Measurements from ENCODE around the gene ABCC4. TPM values are rescaled to one million over a fixed set of nuclear protein-coding genes. Genes with fewer than 3 reads are reported as not detected.
A peak's percentile ranks its signal among the peaks of the same experiment; 100 is the strongest.

The ABCC4 gene
- total RNA-seq, 2 donors from 2014 or later = 119 to 144 TPM

DNA sequence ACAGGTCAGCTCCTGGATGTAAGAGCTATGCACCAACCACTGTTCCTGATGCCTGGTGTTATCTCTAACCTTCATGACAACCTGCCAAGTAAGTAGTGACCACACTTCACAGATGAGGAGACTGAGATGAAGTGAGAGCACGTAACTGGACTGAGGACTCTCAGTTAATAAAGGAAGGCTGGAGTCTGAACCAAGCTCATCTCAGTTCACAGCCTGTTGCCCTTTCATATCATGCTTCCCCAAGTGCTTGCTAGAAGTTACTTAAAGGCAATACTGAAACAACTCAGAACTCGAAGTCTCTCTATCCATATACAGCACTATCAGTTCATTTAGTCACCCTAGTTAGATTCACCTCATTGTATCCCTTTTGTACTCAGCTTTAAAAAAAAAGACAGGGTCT lies 119.7 kb downstream of the ABCC4 start:
- H3K9ac ChIP-seq (ENCODE audit: extremely low read depth, low read length, poor library complexity, severe bottlenecking) = no peak overlapping the region
- no peaks in the 10 kb centered on the region for H3K27me3 ChIP-seq (ENCODE audit: control insufficient read depth, insufficient read depth, low read length, poor library complexity, severe bottlenecking)
- peaks cover 59% of the 10 kb centered on the region for H3K36me3 ChIP-seq (ENCODE audit: control insufficient read depth, insufficient read depth, low read length)
- Mint-ChIP-seq H3K9me3 (no peaks in the 10 kb centered on the region), H3K27me3 (ENCODE audit: insufficient read depth) (no peaks in the 10 kb centered on the region), H3K4me3 (no peak overlapping the region), H3K27ac (no peak overlapping the region), H3K36me3 (ENCODE audit: low read depth) (peaks cover 78% of the 10 kb centered on the region), H3K4me1 (peaks cover 12% of the 10 kb centered on the region)
- H3K4me1 ChIP-seq (ENCODE audit: control insufficient read depth, insufficient read depth, low read length) = peaks cover 4% of the 10 kb centered on the region
- no peak for DNase-seq
- no peak overlapping the region for H3K4me3 ChIP-seq (ENCODE audit: low read length)
- H3K27ac ChIP-seq (ENCODE audit: low read depth, low read length) = no peak overlapping the region
- H3K9me3 ChIP-seq (ENCODE audit: control insufficient read depth, low read length) = no peaks in the 10 kb centered on the region
- WGBS, 2 experiments (ENCODE audit: insufficient coverage in 1 of 2, insufficient read length in 1 of 2) = 84 to 87% methylated on average over 2 of the region's 2 CpGs
- TF ChIP-seq, protein P1, sequence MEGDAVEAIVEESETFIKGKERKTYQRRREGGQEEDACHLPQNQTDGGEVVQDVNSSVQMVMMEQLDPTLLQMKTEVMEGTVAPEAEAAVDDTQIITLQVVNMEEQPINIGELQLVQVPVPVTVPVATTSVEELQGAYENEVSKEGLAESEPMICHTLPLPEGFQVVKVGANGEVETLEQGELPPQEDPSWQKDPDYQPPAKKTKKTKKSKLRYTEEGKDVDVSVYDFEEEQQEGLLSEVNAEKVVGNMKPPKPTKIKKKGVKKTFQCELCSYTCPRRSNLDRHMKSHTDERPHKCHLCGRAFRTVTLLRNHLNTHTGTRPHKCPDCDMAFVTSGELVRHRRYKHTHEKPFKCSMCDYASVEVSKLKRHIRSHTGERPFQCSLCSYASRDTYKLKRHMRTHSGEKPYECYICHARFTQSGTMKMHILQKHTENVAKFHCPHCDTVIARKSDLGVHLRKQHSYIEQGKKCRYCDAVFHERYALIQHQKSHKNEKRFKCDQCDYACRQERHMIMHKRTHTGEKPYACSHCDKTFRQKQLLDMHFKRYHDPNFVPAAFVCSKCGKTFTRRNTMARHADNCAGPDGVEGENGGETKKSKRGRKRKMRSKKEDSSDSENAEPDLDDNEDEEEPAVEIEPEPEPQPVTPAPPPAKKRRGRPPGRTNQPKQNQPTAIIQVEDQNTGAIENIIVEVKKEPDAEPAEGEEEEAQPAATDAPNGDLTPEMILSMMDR (conservative IDR thresholded peaks at IDR 0.05) = no peak

GRCh38 chr13:95180513-95181245 lies 120.6 kb downstream of the ABCC4 start:
- H3K9me3 ChIP-seq (ENCODE audit: control insufficient read depth, low read length) = no peaks in the 10 kb centered on the region
- no peaks in the 10 kb centered on the region for H3K27me3 Mint-ChIP-seq (ENCODE audit: insufficient read depth)
- peaks cover 55% of the 10 kb centered on the region for H3K36me3 ChIP-seq (ENCODE audit: control insufficient read depth, insufficient read depth, low read length)
- no peak overlapping the region for H3K27ac ChIP-seq (ENCODE audit: low read depth, low read length)
- peaks cover 4% of the 10 kb centered on the region for H3K4me1 ChIP-seq (ENCODE audit: control insufficient read depth, insufficient read depth, low read length)
- no peak overlapping the region for H3K4me3 Mint-ChIP-seq
- no peak overlapping the region for H3K27ac Mint-ChIP-seq
- TF ChIP-seq, protein P1 (conservative IDR thresholded peaks at IDR 0.05) = no peak
- 92 to 93% methylated on average over 3 to 5 of the region's 5 CpGs for WGBS, 2 experiments (ENCODE audit: insufficient coverage in 1 of 2, insufficient read length in 1 of 2)
- H3K36me3 Mint-ChIP-seq (ENCODE audit: low read depth) = peaks cover 76% of the 10 kb centered on the region
- no peak for DNase-seq
- H3K4me3 ChIP-seq (ENCODE audit: low read length) = no peak overlapping the region
- H3K9ac ChIP-seq (ENCODE audit: extremely low read depth, low read length, poor library complexity, severe bottlenecking) = no peak overlapping the region
- H3K27me3 ChIP-seq (ENCODE audit: control insufficient read depth, insufficient read depth, low read length, poor library complexity, severe bottlenecking) = no peaks in the 10 kb centered on the region
- peaks cover 12% of the 10 kb centered on the region for H3K4me1 Mint-ChIP-seq
- H3K9me3 Mint-ChIP-seq = no peaks in the 10 kb centered on the region

DNA sequence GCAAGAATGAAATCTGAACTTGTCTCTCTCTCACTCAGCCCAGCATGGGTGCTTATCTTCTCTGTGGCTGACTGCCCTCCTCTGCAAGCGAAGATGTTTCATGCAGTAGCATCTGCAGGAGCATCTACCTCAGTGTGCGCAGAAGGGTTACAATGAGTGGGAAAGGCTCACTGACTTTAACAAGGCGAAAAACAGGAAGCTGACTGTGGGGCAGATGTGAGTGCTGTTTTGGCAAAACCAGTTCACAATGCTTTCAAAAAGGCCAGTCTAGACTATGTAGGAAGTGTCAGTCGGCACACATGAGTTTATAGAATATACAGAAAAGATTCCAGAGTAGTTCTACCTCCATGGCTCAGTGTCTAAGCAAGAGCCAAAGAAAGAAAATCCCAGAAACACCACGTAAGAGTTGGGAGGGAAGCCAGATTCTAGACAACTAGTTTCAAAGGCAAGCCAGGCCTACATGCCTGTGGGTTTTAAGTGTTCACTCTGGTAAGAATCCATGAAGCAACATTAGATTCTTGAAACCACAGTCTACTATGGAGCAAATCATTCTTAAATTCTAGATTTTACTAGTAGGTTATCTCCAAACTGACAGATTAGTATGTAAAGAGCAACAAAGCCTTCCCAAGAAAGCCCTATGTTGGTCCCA lies 124.5 kb downstream of the ABCC4 start:
- H3K36me3 Mint-ChIP-seq (ENCODE audit: low read depth) = peaks cover 85% of the 10 kb centered on the region
- H3K4me1 Mint-ChIP-seq = peaks cover 12% of the 10 kb centered on the region
- H3K27ac Mint-ChIP-seq = no peak overlapping the region
- TF ChIP-seq, protein P1 (conservative IDR thresholded peaks at IDR 0.05) = no peak
- Histone ChIP-seq H3K4me3 (ENCODE audit: low read length) (no peak overlapping the region), H3K36me3 (ENCODE audit: control insufficient read depth, insufficient read depth, low read length) (peaks cover 67% of the 10 kb centered on the region), H3K27ac (ENCODE audit: low read depth, low read length) (no peak overlapping the region), H3K4me1 (ENCODE audit: control insufficient read depth, insufficient read depth, low read length) (peaks cover 4% of the 10 kb centered on the region), H3K9ac (ENCODE audit: extremely low read depth, low read length, poor library complexity, severe bottlenecking) (no peak overlapping the region), H3K27me3 (ENCODE audit: control insufficient read depth, insufficient read depth, low read length, poor library complexity, severe bottlenecking) (no peaks in the 10 kb centered on the region), H3K9me3 (ENCODE audit: control insufficient read depth, low read length) (no peaks in the 10 kb centered on the region)
- WGBS, 2 experiments (ENCODE audit: insufficient coverage in 1 of 2, insufficient read length in 1 of 2) = 94 to 100% methylated on average over 5 of the region's 5 CpGs
- no peaks in the 10 kb centered on the region for H3K9me3 Mint-ChIP-seq
- no peaks in the 10 kb centered on the region for H3K27me3 Mint-ChIP-seq (ENCODE audit: insufficient read depth)
- DNase-seq = peak; percentile 15
- H3K4me3 Mint-ChIP-seq = no peak overlapping the region
